HG03571 (cell line): ENCODE data around the gene MAN2B2.
"Not testable (repeated sequence)": the region's sequence is repeated elsewhere in the genome, so short reads cannot be mapped to it uniquely, and the experiment has no call there.

Experiments
- ATAC-seq: cut with Tn5 transposase; IDR thresholded peaks from one replicate; pipeline ENCODE4 v1.9.1; 2021; ENCODE audit not compliant: unreplicated experiment

MAN2B2 gene

DNA sequence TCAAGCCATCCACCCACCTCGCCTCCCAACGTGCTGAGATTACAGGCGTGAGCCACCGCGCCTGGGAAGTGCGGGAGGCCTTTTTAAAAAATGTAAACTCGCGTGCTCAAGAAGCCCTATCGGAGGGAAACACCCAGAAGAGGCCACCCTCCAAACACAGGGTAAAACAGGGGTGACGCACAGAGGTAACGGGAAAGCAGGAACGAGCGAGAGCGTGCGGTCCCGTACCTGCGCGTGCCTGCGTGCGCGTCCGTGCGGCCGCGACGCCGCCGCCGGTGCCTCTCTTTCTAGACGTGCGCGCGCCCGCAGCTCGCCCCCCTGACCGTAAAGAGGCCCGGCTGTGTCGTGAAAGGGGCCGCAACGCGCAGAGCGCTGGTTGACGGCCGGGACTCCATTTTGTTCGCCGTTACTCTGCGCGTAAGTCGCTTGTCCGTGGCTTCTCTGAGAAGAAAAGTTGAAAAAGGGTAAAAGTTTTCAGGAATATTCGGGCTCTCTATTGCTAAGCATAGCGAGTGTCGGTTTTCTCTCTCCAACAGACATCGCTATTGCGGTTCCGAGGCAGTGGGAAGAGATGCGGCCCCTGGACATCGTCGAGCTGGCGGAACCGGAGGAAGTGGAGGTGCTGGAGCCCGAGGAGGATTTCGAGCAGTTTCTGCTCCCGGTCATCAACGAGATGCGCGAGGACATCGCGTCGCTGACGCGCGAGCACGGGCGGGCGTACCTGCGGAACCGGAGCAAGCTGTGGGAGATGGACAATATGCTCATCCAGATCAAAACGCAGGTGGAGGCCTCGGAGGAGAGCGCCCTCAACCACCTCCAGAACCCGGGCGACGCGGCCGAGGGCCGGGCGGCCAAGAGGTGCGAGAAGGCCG is 65.5 kb downstream of the MAN2B2 start, which contains the start of gene MRFAP1:
MRFAP1 (plus strand) TSS at position 394 of the 872 bp plus-strand sequence; CDS start at position 572, 178 bp downstream.
- peak; percentile 86 for ATAC-seq

DNA sequence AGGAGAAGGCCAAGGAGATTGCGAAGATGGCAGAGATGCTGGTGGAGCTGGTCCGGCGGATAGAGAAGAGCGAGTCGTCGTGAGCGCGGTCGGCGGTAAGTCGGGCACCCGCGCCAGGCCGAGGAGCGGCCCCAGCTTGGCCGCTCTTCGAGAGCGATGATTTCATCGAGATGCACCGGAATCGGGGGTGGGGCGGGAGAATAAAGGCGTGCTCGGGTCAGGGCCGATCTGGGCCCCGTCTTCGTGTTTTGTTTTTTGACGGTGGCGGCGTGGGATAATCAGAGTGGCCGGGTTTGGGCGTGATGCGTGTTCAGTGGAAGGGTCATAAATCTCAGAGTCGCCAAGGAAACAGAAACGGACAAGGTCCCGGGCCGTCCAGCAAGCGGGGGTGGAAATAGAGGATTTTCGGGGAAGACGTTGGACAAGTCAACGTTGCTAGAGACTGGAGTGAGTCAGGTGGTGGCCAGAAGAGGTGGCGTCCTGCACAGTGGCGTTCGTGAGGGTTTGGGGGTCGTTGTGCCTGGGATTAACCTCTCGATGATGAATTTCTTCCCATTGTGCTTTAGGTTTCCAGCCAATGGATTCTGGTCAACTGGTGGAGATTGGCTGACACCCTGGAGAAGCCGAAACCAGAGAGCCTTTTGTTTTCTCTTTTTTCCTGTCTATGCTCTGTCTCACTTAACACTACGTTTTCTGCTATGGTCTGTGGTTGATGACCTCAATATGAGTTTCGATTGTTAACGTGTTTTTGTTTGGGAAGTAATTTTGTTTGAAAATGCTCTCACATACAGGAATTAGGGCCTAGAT is 66.4 kb downstream of the MAN2B2 start:
- peak; percentile 21 for ATAC-seq

GRCh38 chr4:6641971-6642320 is 67.0 kb downstream of the MAN2B2 start:
- ATAC-seq: no peak

DNA sequence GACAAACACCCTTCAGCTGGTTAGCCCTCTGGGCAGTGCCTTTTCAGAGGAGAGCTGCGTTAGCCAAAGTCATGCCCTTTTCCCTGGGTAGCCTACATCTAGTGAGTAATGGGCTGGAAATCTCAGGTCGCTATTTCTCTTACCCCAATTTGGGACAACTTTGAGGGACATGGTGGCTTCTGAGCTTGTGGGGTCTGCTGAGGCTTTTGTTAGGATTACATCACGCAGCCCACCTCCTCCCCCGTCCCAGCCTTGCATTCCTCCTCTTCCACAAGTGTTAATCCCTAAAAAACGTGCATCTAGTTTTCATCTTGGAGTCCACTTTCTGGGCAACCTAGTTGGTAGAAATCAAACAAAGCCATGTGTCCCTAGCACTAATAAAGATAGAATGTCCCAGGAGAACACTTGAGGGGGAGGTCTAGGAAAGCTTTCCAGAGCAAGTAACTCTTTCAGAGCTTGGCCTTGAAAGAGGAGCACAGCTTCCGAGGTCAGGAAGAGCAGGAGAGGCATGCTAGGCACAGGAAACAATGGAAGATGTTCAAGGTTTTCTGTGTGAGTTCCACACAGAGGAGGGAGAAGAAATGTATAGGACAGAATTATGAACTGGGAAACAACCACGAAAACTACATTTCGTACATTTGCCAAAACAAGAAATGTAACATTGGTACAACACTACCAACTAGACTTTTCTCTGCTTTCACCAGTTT is 68.3 kb downstream of the MAN2B2 start:
- no peak for ATAC-seq

- ATAC-seq: no peak
Measured at GRCh38 chr4:6644792-6645530, 70.0 kb downstream of the MAN2B2 start.

- no peak for ATAC-seq
Measured at GRCh38 chr4:6647169-6647568, 72.2 kb downstream of the MAN2B2 start.

- ATAC-seq: no peak
Measured at GRCh38 chr4:6647582-6648230, 72.7 kb downstream of the MAN2B2 start.

- no peak for ATAC-seq
Measured at GRCh38 chr4:6649216-6649615, 74.2 kb downstream of the MAN2B2 start.

DNA sequence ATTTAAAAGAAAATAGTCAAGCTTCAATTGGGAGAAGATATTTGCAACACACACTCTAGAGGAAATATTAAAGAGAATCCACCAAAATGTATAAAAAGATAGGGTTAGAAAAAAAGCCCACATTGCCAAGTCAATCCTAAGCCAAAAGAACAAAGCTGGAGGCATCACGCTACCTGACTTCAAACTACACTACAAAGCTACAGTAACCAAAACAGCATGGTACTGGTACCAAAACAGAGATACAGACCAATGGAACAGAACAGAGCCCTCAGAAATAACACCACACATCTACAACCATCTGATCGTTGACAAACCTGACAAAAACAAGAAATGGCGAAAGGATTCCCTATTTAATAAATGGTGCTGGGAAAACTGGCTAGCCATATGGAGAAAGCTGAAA is 79.2 kb downstream of the MAN2B2 start:
- not testable (repeated sequence) for ATAC-seq

- ATAC-seq: not testable (repeated sequence)
Measured at GRCh38 chr4:6655291-6655690, 80.3 kb downstream of the MAN2B2 start.

- ATAC-seq: no peak
Measured at GRCh38 chr4:6655924-6656323, 80.9 kb downstream of the MAN2B2 start.

GRCh38 chr4:6657242-6658208 is 82.5 kb downstream of the MAN2B2 start:
- ATAC-seq: no peak

- ATAC-seq: no peak
Measured at GRCh38 chr4:6658209-6658595, 83.2 kb downstream of the MAN2B2 start.

DNA sequence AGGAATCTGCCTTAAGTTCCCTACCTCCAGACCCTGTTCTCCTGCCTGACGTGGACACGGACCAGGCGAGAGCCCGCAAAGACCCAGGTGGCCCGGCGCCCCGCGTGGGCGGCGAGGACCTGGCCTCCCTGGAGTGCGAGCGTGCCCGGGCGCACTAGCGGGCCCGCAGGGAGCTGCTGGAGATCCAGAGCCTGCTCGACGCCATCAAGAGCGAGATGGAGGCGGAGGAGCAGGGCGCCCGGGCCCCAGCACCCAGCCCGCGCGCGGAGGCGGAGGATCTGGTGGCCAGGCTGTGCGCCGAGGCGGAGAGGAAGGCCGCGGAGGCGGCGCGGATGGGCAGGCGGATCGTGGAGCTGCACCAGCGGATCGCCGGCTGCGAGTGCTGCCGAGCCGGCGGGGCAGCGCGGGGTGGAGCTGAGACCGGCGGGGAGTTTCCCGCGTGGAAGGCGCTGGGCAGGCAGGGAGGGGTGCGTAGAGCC is 83.6 kb downstream of the MAN2B2 start:
- no peak for ATAC-seq

GRCh38 chr4:6659897-6660296 is 84.9 kb downstream of the MAN2B2 start:
- no peak for ATAC-seq

DNA sequence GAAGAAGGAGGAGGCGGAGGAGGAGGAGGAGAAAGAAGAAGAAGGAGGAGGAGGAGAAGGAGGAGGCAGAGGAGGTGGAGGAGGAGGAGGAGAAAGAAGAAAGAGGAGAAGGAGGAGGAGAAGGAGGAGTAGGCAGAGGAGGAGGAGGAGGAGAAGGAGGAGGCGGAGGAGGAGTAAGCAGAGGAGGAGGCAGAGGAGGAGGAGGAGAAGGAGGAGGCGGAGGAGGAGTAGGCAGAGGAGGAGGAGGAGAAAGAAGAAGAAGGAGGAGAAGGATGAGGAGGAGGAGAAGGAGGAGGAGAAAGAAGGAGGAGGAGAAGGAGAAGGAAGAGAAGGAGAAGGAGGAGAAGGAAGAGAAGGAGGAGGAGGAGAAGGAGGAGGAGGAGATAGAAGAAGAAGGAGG is 85.4 kb downstream of the MAN2B2 start:
- ATAC-seq: no peak

GRCh38 chr4:6662591-6662990 is 87.6 kb downstream of the MAN2B2 start:
- ATAC-seq: no peak

DNA sequence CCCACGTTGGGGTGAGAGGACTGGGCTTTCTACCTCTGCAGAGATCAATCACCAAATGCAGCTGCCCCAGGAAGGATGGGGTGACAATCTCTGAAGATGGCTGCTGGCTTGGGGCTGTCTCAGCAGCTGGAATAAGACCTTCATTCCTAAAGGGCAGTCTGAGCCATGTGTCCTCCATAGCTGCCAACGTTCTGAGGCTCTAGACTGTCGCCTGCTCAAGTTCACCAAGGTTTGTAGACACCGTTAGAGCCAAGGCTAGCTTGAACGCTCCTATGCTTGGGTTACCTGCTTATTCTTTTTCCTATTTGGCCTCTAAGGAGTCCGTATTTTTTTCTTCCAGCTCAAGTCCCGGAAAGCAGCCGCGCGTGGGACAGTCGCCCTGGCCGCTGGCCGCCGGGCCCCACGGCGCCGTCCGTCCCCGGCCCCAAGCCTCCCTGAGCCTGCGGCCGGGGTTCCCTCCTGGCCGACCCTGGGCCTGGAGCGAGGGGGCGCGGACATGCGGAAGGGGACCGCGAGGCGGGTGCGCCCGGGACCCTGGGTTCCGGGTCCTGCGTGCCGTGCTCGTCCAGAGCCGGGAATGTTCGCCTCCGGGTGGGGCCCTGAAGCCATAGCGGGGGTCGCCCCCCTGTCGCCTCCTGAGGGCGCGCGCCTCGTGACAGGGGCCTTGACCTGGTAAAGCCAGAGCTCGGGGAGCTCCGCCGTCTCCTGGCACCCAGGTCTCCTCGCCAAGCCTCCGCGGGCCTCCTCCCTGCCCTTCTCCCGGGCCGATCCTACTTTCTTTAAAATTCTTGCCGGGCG is 88.8 kb downstream of the MAN2B2 start:
- no peak for ATAC-seq
